Bronchial smooth muscle cell (primary cell): ENCODE results near the gene TBC1D12. TPM values are rescaled to one million over a fixed set of nuclear protein-coding genes. Genes with fewer than 3 reads are reported as not detected.

Experiments used
- total RNA-seq: library from RNA; depleted of rRNA; stranded (reverse); fragments of >200 nt; gene quantifications from 2 replicates; pipeline ENCODE4 v1.2.1, GENCODE V29; 2014

Gene TBC1D12
- total RNA-seq, result 9.2 and 13.6 TPM in 2 replicates

DNA sequence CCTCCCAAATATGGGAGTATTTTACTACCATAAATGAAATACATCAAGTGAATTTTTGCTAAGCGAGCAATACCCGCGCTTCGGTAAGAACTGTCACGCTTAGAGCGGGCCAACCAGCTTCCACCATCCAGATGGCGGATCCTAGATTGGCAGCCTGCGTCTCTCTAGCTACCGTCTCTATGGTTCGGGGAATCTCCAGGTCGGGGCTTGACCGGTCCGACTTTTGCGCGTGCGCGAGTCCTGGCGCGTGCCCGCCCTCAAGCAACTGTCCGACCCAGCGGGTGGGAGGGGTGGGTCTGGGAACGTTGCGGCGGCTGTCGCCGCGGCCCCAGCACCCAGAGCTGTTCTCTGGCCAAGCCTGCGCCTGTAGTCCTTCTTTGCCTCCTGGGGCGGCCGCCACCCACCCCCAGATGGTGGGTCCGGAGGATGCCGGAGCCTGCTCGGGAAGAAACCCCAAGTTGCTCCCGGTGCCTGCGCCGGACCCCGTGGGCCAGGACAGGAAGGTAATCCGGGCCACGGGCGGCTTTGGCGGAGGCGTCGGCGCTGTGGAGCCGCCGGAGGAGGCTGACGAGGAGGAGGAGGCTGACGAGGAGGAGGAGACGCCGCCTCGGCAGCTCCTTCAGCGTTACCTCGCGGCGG is at the start of gene TBC1D12:
TSS of gene TBC1D12 (plus strand) at position 338 of the 639 bp plus-strand sequence. CDS start at position 411, 73 bp downstream.

DNA sequence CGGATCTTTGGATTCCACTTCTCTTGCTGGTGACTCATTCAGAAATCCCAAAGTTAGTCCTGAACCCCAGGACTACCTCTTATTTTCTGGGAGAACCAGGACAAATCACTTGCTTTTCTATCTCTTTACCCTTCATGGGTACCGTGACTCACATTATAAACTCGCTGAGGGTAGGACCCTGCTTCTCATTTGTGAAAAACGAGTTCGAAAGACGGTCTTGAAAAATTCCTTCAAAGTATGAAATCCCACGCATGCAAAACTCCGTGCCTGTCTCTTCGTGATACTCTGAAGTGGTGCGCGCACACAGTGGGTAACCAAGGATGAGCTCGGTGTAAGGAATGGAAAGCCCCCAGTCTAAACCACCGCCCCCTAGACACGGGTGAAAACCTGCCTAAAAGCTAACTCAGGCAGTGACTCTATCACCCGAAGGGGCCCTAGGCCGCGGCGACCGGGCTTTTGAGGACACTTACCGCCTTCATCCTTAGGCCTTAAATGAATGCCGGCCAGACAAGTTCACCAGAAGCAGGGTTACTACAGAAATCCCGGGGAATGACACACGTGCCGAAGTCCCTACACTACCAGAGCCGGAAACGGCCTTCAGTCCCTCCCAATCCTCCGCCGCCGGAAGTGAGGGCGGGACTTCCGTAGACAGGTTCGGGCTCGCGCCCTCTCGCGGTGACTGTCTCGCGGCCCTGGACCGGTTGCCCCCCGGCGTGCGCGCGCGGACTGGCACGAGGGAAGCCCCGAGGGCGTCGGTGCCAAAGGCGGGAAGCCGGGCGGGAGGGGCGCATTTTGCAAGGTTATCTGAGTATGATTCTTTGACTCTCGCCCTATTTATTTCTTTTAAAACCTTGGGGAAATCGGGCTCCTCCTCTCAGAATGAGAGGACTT is 39.7 kb upstream of the TBC1D12 start, which contains the start of gene NOC3L:
TSS of gene NOC3L (minus strand) at position 580 of the 891 bp plus-strand sequence. CDS start at position 479, 101 bp downstream.

DNA sequence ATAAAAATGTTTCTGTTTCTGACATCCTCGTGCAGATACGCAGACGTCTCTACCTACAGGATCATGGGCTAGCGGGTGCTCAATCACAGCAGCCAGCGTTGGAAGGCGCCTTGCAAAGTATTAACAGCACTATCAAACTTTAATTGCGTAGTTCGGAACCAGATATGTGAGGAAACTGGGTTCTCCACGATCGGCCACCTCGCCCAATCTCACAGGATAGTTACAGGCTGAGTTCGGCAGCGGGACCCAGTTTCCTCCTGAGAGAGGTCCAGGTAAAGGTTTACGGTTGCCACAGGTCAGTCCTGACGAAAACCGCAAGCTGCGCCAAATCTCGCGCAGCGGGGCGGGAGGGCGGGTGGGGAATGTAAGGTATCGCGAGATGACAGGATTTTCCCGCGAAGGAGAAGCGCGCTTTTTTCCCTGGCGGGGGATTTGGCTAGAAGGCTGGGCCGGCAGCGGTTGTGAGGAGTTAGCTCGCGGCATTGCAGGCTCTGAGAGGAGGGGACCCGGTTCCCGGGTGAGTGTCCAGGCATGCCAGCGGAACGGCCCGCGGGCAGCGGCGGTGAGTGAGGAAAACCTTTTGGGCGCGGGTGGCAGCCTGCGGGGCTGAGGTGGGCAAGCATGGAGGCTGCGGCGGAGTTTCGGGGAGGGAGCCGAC is 143.2 kb downstream of the TBC1D12 start, which contains the start of gene HELLS:
TSS of gene HELLS (plus strand) at position 398 of the 658 bp plus-strand sequence. CDS start at position 532, 134 bp downstream.

Other genes with a start within 250 kb of the TBC1D12 start
- gene NOC3L, start 39.6 kb upstream of the TBC1D12 start, total RNA-seq, result 11.6 and 17.2 TPM in 2 replicates
- gene HELLS, start 143.2 kb downstream of the TBC1D12 start, total RNA-seq, result 4.6 and 7.7 TPM in 2 replicates